ENCODE measurements around the gene ITGAL.
A peak's percentile ranks its signal among the peaks of the same experiment; 100 is the strongest.

Gene ITGAL

GRCh38 chr16:30472328-30472942, at the start of gene ITGAL:
Gene ITGAL, plus strand, starts transcription at chr16:30472742. Its CDS starts 96 bp downstream, at chr16:30472838.
- DNase-seq = peak in 29 of 42 donors; percentile 12 to 60 (median 27)
- intact Hi-C loops (cut with DNase I) = no loop called here

- no peak for DNase-seq
- intact Hi-C loops (cut with DNase I) = no loop called here
Observed at GRCh38 chr16:30428055-30428454, 44.5 kb upstream of the ITGAL start.

- intact Hi-C loops (cut with DNase I) = no loop called here
- DNase-seq = no peak
Observed at GRCh38 chr16:30429418-30429677, 43.2 kb upstream of the ITGAL start.

GRCh38 chr16:30429678-30430427, 42.7 kb upstream of the ITGAL start, which contains the start of gene DCTPP1:
Gene DCTPP1, minus strand, starts transcription at chr16:30430030. Its CDS starts 50 bp downstream, at chr16:30429980.
- peak; percentile 87 to 99 (median 95) for DNase-seq
- intact Hi-C loops (cut with DNase I) = no loop called here

GRCh38 chr16:30430428-30430970, 42.0 kb upstream of the ITGAL start:
- DNase-seq = peak in 9 of 42 donors; percentile 13 to 45 (median 30)

GRCh38 chr16:30434852-30435251, 37.7 kb upstream of the ITGAL start:
- intact Hi-C loops (cut with DNase I) = no loop called here
- DNase-seq = no peak

More at GRCh38 chr16:30430428-30430970, 42.0 kb upstream of the ITGAL start:
- intact Hi-C loops (cut with DNase I) = no loop called here

- intact Hi-C loops (cut with DNase I) = no loop called here
- no peak for DNase-seq
Observed at GRCh38 chr16:30437511-30438046, 35.0 kb upstream of the ITGAL start.

- intact Hi-C loops (cut with DNase I) = no loop called here
- no peak for DNase-seq
Observed at GRCh38 chr16:30438835-30439234, 33.7 kb upstream of the ITGAL start.

- no peak for DNase-seq
- intact Hi-C loops (cut with DNase I) = no loop called here
Observed at GRCh38 chr16:30439720-30440348, 32.7 kb upstream of the ITGAL start.

GRCh38 chr16:30443631-30444030, 28.9 kb upstream of the ITGAL start:
- DNase-seq = no peak
- intact Hi-C loops (cut with DNase I) = no loop called here

GRCh38 chr16:30444231-30445148, 28.1 kb upstream of the ITGAL start:
- intact Hi-C loops (cut with DNase I) = loop anchor here (5.0 kb wide), 1 partner anchor 83 kb away; the partner anchor contains the start of gene ZNF768
- DNase-seq = peak in 2 of 42 donors; percentile 16 to 19

- no peak for DNase-seq
- intact Hi-C loops (cut with DNase I) = loop anchor here (5.0 kb wide), 1 partner anchor 82 kb away; the partner anchor contains the start of gene ZNF768
Observed at GRCh38 chr16:30445149-30445407, 27.5 kb upstream of the ITGAL start.

- DNase-seq = peak; percentile 91 to 99 (median 97)
- intact Hi-C loops (cut with DNase I) = loop anchor here (5.0 kb wide), 1 partner anchor 82 kb away; the partner anchor contains the start of gene ZNF768
Observed at GRCh38 chr16:30445408-30446202, 26.9 kb upstream of the ITGAL start, which contains the start of gene SEPHS2. Gene SEPHS2, minus strand, starts transcription at chr16:30445874. Its CDS starts 147 bp downstream, at chr16:30445727.

GRCh38 chr16:30446203-30446595, 26.3 kb upstream of the ITGAL start:
- intact Hi-C loops (cut with DNase I) = loop anchor here (5.0 kb wide), 1 partner anchor 81 kb away; the partner anchor contains the start of gene ZNF768
- DNase-seq = no peak

GRCh38 chr16:30447512-30448226, 24.9 kb upstream of the ITGAL start:
- intact Hi-C loops (cut with DNase I) = loop anchor here (5.0 kb wide), 1 partner anchor 80 kb away; the partner anchor contains the start of gene ZNF768
- no peak for DNase-seq

- DNase-seq = no peak
- intact Hi-C loops (cut with DNase I) = loop anchor here (5.0 kb wide), 1 partner anchor 78 kb away; the partner anchor contains the start of gene ZNF768
Observed at GRCh38 chr16:30449116-30449435, 23.5 kb upstream of the ITGAL start.
